Hepatocyte (in vitro differentiated cells): ENCODE measurements around the gene CD302. TPM values are rescaled to one million over a fixed set of nuclear protein-coding genes. Genes with fewer than 3 reads are reported as not detected.
"Not testable (repeated sequence)": the region's sequence is repeated elsewhere in the genome, so short reads cannot be mapped to it uniquely, and the experiment has no call there.

Experiments used
- DNase-seq: peaks from one replicate; pipeline ENCODE4 v3.0.0-alpha.2; 2016; ENCODE audit warnings: low spot score
- H2AFZ ChIP-seq: fragments of 200-600 bp; sonication (generic); 2 replicates; pipeline ENCODE4 v1.6.0; 2016; ENCODE audit warnings: antibody characterized with exemption, mild to moderate bottlenecking
- H3K27ac ChIP-seq: fragments of 200-600 bp; sonication (generic); 2 replicates; pipeline ENCODE4 v1.5.1; 2016; ENCODE audit warnings: mild to moderate bottlenecking
- H3K27me3 ChIP-seq: fragments of 200-600 bp; sonication (generic); 2 replicates; pipeline ENCODE4 v1.6.1; 2016
- H3K36me3 ChIP-seq: fragments of 200-600 bp; sonication (generic); replicated peaks from 2 replicates; pipeline ENCODE4 v1.5.1; 2016; ENCODE audit warnings: low read depth; ENCODE audit not compliant: insufficient read depth
- H3K4me1 ChIP-seq: fragments of 200-600 bp; sonication (generic); 2 replicates; pipeline ENCODE4 v1.5.1; 2016; ENCODE audit warnings: mild to moderate bottlenecking, moderate library complexity; ENCODE audit not compliant: insufficient read depth
- H3K4me2 ChIP-seq: fragments of 200-600 bp; sonication (generic); 2 replicates; pipeline ENCODE4 v1.6.0; 2016
- H3K4me3 ChIP-seq: fragments of 200-600 bp; sonication (generic); 2 replicates; pipeline ENCODE4 v1.5.1; 2016; ENCODE audit warnings: mild to moderate bottlenecking
- H3K79me2 ChIP-seq: fragments of 200-600 bp; sonication (generic); 2 replicates; pipeline ENCODE4 v1.6.0; 2017; ENCODE audit warnings: mild to moderate bottlenecking
- H3K9me2 ChIP-seq: fragments of 200-600 bp; sonication (generic); replicated peaks from 2 replicates; pipeline ENCODE4 v1.6.0; 2017; ENCODE audit warnings: mild to moderate bottlenecking; ENCODE audit not compliant: insufficient read depth
- H3K9me3 ChIP-seq: fragments of 200-600 bp; sonication (generic); 2 replicates; pipeline ENCODE4 v1.5.1; 2016; ENCODE audit warnings: low read depth, mild to moderate bottlenecking
- H4K20me1 ChIP-seq: fragments of 200-600 bp; sonication (generic); 2 replicates; pipeline ENCODE4 v1.6.0; 2016; ENCODE audit warnings: mild to moderate bottlenecking; ENCODE audit not compliant: insufficient read depth, poor library complexity, severe bottlenecking
- CTCF ChIP-seq: fragments of 200-600 bp; sonication (generic); IDR thresholded peaks from 2 replicates; pipeline ENCODE4 v1.5.1; 2016; ENCODE audit warnings: antibody characterized with exemption, mild to moderate bottlenecking; ENCODE audit not compliant: poor library complexity
- EZH2 ChIP-seq: fragments of 200-600 bp; sonication (generic); IDR thresholded peaks from 2 replicates; pipeline ENCODE4 v1.6.1; 2016; ENCODE audit warnings: antibody characterized with exemption, mild to moderate bottlenecking, borderline replicate concordance
- EZH2phosphoT487 ChIP-seq: fragments of 200-600 bp; sonication (generic); IDR thresholded peaks from one replicate; pipeline ENCODE4 v1.6.1; 2018; ENCODE audit warnings: antibody characterized with exemption, mild to moderate bottlenecking, low read depth, moderate library complexity; ENCODE audit not compliant: unreplicated experiment, severe bottlenecking
- WGBS: methylation state at CpG from one replicate; pipeline ENCODE4 v1.1.6; 2016; ENCODE audit warnings: low lambda C conversion rate; ENCODE audit errors: missing lambda C conversion rate; 5-methylcytosine and 5-hydroxymethylcytosine counted together
- polyA plus RNA-seq: library from polyadenylated mRNA; unstranded; fragments of >200 nt; fragmentation: Nextera tagmentation; extraction: Ambion mirVana; gene quantifications from 2 replicates; pipeline ENCODE4 v1.2.1, GENCODE V29; 2016
- total RNA-seq: library from RNA; depleted of rRNA; stranded (reverse); fragments of >200 nt; gene quantifications from 2 replicates; pipeline ENCODE4 v1.2.3, GENCODE V29; 2014

The CD302 gene
- total and polyA plus RNA-seq, 2 experiments from 2014 or later = 7.1 to 26.0 TPM

DNA sequence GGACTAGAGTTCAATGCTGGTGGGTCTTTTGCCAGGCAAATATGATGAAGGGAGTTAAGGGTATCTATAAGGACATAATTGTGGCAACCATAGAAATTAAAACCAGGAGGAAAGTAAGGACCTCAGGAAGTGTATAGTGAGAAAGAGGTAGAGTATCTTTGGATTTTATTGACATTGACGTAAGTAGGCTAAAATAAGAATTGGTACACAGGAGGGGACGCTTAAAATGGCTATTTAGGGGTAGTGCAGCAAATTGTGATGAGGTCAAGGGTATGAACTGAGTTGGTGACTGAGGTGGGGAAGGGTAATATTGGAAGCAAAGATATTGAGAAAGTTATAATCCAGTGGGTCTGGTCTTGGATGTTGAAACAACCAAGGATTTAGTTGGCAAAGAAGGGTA, 43.0 kb downstream of the CD302 start:
- no peak overlapping the region for H2AFZ ChIP-seq
- DNase-seq = no peak
- H3K27me3 ChIP-seq = no peaks in the 10 kb centered on the region
- peaks cover 70% of the 10 kb centered on the region for H3K79me2 ChIP-seq
- H3K4me3 ChIP-seq = no peak overlapping the region
- no peaks in the 10 kb centered on the region for H3K9me2 ChIP-seq
- no peak overlapping the region for H3K4me2 ChIP-seq
- no peak overlapping the region for H3K27ac ChIP-seq
- H3K9me3 ChIP-seq = no peaks in the 10 kb centered on the region
- WGBS = 99% methylated on average over 2 of the region's 2 CpGs
- H3K36me3 ChIP-seq = peaks cover 4% of the 10 kb centered on the region
- H4K20me1 ChIP-seq = peaks cover 26% of the 10 kb centered on the region
- no peaks in the 10 kb centered on the region for H3K4me1 ChIP-seq
- no peak for TF ChIP-seq EZH2phosphoT487

GRCh38 chr2:159753797-159754196, 44.2 kb downstream of the CD302 start:
- WGBS = 98% methylated on average over 4 of the region's 4 CpGs
- TF ChIP-seq EZH2 = no peak
- H3K4me3 ChIP-seq = no peak overlapping the region
- H3K27me3 ChIP-seq = no peaks in the 10 kb centered on the region
- peaks cover 30% of the 10 kb centered on the region for H4K20me1 ChIP-seq
- peaks cover 4% of the 10 kb centered on the region for H3K36me3 ChIP-seq
- H3K9me3 ChIP-seq = no peaks in the 10 kb centered on the region
- H3K27ac ChIP-seq = no peak overlapping the region
- H3K4me2 ChIP-seq = no peak overlapping the region
- no peak for DNase-seq
- H3K9me2 ChIP-seq = no peaks in the 10 kb centered on the region
- no peaks in the 10 kb centered on the region for H3K4me1 ChIP-seq
- no peak overlapping the region for H2AFZ ChIP-seq
- H3K79me2 ChIP-seq = peaks cover 82% of the 10 kb centered on the region

DNA sequence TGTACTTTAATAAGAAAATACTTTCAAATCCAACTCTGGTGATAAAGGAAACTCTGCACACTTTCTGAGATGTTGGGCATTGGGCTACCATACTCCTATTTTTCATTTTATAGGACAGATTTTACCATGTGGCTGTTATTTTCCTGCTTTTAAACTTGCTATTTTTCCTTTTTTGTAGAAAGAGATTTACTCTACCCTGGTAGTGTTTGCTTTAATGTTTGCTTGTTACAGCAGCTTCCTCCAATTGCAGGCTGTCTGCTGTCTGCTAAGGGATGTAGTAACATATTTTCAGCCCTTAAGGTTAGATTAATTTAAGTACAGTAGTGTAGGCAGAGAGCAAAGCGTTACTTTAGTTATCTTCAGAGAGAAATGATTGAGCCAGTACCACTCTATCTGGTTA, 47.1 kb downstream of the CD302 start:
- no peak overlapping the region for H2AFZ ChIP-seq
- peaks cover 89% of the 10 kb centered on the region for H3K79me2 ChIP-seq
- TF ChIP-seq EZH2phosphoT487 = no peak
- TF ChIP-seq EZH2 = no peak
- TF ChIP-seq CTCF = no peak
- H3K4me3 ChIP-seq = no peak overlapping the region
- H3K27ac ChIP-seq = no peak overlapping the region
- H3K9me3 ChIP-seq = no peaks in the 10 kb centered on the region
- 83% methylated on average over 1 of the region's 1 CpG for WGBS
- DNase-seq = no peak
- no peaks in the 10 kb centered on the region for H3K4me1 ChIP-seq
- H3K36me3 ChIP-seq = peaks cover 4% of the 10 kb centered on the region
- no peaks in the 10 kb centered on the region for H3K9me2 ChIP-seq
- peaks cover 26% of the 10 kb centered on the region for H4K20me1 ChIP-seq
- H3K27me3 ChIP-seq = no peaks in the 10 kb centered on the region
- H3K4me2 ChIP-seq = no peak overlapping the region

- no peaks in the 10 kb centered on the region for H3K4me1 ChIP-seq
- no peaks in the 10 kb centered on the region for H3K9me3 ChIP-seq
- H3K27me3 ChIP-seq = no peaks in the 10 kb centered on the region
- no peak overlapping the region for H3K27ac ChIP-seq
- TF ChIP-seq CTCF = no peak
- no peak for TF ChIP-seq EZH2
- TF ChIP-seq EZH2phosphoT487 = no peak
- no peak for DNase-seq
- H3K4me3 ChIP-seq = no peak overlapping the region
- H3K4me2 ChIP-seq = no peak overlapping the region
- WGBS = 92% methylated on average over 9 of the region's 9 CpGs
- H3K36me3 ChIP-seq = peaks cover 4% of the 10 kb centered on the region
- no peak overlapping the region for H2AFZ ChIP-seq
- H3K9me2 ChIP-seq = no peaks in the 10 kb centered on the region
- H3K79me2 ChIP-seq = peaks cover 80% of the 10 kb centered on the region
- peaks cover 20% of the 10 kb centered on the region for H4K20me1 ChIP-seq
These were observed 49.9 kb downstream of the CD302 start for GRCh38 chr2:159748089-159748488.

GRCh38 chr2:159745237-159745636, 52.8 kb downstream of the CD302 start:
- H4K20me1 ChIP-seq = peaks cover 24% of the 10 kb centered on the region

More at GRCh38 chr2:159745237-159745636, 52.8 kb downstream of the CD302 start:
- H2AFZ ChIP-seq, H3K27me3 ChIP-seq, DNase-seq, H3K9me2 ChIP-seq, H3K4me1 ChIP-seq, H3K4me3 ChIP-seq, H3K36me3 ChIP-seq, H3K9me3 ChIP-seq, H3K4me2 ChIP-seq, H3K27ac ChIP-seq: not testable (repeated sequence)
- peaks cover 85% of the 10 kb centered on the region for H3K79me2 ChIP-seq
- WGBS = 98% methylated on average over 11 of the region's 11 CpGs
